HepG2 (cell line): Measurements from ENCODE around the gene RNF182.

ENCODE experiments used
- HCFC1 ChIP-seq: fragments of 150-350 bp; IDR thresholded peaks from 2 replicates; pipeline ENCODE4 v1.6.1; 2014; ENCODE audit warnings: low read depth, low read length
- SRF ChIP-seq: IDR thresholded peaks from 2 replicates; pipeline ENCODE4 v1.6.1; 2011; ENCODE audit warnings: mild to moderate bottlenecking, low read depth, low read length, moderate library complexity
- ZNF235 ChIP-seq: sonication (generic); formaldehyde crosslinking; IDR thresholded peaks from 2 replicates; pipeline ENCODE4 v1.8.1; 2023; ENCODE audit warnings: mild to moderate bottlenecking, missing genetic modification reagents, borderline replicate concordance
- ZNF747 ChIP-seq: sonication (generic); formaldehyde crosslinking; IDR thresholded peaks from 2 replicates; pipeline ENCODE4 v1.8.1; 2023; ENCODE audit warnings: missing genetic modification reagents, mild to moderate bottlenecking, borderline replicate concordance
- ZSCAN25 ChIP-seq: sonication (generic); formaldehyde crosslinking; IDR thresholded peaks from 2 replicates; pipeline ENCODE4 v1.8.0; 2022; ENCODE audit warnings: mild to moderate bottlenecking, missing genetic modification reagents
- TF ChIP-seq, protein P1 (sequence below): IDR thresholded peaks from 2 replicates; pipeline ENCODE4 v1.6.1; 2016; ENCODE audit warnings: mild to moderate bottlenecking
- TF ChIP-seq, protein P2 (sequence below): sonication (generic); formaldehyde crosslinking; IDR thresholded peaks from 2 replicates; pipeline ENCODE4 v1.5.0; 2020; ENCODE audit warnings: mild to moderate bottlenecking, missing genetic modification reagents, moderate library complexity
- TF ChIP-seq, protein P3 (sequence below): sonication (generic); formaldehyde crosslinking; IDR thresholded peaks from 2 replicates; pipeline ENCODE4 v1.4.0; 2020; ENCODE audit warnings: missing genetic modification reagents

GRCh38 chr6:13922750-13923149 lies 2.0 kb upstream of the RNF182 start:
- TF ChIP-seq, protein P1, sequence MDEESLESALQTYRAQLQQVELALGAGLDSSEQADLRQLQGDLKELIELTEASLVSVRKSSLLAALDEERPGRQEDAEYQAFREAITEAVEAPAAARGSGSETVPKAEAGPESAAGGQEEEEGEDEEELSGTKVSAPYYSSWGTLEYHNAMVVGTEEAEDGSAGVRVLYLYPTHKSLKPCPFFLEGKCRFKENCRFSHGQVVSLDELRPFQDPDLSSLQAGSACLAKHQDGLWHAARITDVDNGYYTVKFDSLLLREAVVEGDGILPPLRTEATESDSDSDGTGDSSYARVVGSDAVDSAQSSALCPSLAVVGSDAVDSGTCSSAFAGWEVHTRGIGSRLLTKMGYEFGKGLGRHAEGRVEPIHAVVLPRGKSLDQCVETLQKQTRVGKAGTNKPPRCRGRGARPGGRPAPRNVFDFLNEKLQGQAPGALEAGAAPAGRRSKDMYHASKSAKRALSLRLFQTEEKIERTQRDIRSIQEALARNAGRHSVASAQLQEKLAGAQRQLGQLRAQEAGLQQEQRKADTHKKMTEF (CRISPR knock-in tag), result no peak
- TF ChIP-seq, protein P2, sequence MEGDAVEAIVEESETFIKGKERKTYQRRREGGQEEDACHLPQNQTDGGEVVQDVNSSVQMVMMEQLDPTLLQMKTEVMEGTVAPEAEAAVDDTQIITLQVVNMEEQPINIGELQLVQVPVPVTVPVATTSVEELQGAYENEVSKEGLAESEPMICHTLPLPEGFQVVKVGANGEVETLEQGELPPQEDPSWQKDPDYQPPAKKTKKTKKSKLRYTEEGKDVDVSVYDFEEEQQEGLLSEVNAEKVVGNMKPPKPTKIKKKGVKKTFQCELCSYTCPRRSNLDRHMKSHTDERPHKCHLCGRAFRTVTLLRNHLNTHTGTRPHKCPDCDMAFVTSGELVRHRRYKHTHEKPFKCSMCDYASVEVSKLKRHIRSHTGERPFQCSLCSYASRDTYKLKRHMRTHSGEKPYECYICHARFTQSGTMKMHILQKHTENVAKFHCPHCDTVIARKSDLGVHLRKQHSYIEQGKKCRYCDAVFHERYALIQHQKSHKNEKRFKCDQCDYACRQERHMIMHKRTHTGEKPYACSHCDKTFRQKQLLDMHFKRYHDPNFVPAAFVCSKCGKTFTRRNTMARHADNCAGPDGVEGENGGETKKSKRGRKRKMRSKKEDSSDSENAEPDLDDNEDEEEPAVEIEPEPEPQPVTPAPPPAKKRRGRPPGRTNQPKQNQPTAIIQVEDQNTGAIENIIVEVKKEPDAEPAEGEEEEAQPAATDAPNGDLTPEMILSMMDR (CRISPR knock-in tag), result no peak
- no peak for TF ChIP-seq HCFC1
- no peak for TF ChIP-seq ZNF747
- TF ChIP-seq SRF, result no peak
- no peak for TF ChIP-seq ZSCAN25
- TF ChIP-seq, protein P3, sequence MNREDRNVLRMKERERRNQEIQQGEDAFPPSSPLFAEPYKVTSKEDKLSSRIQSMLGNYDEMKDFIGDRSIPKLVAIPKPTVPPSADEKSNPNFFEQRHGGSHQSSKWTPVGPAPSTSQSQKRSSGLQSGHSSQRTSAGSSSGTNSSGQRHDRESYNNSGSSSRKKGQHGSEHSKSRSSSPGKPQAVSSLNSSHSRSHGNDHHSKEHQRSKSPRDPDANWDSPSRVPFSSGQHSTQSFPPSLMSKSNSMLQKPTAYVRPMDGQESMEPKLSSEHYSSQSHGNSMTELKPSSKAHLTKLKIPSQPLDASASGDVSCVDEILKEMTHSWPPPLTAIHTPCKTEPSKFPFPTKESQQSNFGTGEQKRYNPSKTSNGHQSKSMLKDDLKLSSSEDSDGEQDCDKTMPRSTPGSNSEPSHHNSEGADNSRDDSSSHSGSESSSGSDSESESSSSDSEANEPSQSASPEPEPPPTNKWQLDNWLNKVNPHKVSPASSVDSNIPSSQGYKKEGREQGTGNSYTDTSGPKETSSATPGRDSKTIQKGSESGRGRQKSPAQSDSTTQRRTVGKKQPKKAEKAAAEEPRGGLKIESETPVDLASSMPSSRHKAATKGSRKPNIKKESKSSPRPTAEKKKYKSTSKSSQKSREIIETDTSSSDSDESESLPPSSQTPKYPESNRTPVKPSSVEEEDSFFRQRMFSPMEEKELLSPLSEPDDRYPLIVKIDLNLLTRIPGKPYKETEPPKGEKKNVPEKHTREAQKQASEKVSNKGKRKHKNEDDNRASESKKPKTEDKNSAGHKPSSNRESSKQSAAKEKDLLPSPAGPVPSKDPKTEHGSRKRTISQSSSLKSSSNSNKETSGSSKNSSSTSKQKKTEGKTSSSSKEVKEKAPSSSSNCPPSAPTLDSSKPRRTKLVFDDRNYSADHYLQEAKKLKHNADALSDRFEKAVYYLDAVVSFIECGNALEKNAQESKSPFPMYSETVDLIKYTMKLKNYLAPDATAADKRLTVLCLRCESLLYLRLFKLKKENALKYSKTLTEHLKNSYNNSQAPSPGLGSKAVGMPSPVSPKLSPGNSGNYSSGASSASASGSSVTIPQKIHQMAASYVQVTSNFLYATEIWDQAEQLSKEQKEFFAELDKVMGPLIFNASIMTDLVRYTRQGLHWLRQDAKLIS (CRISPR knock-in tag), result no peak
- no peak for TF ChIP-seq ZNF235
